ENCODE data around the gene UBC.
A peak's percentile ranks its signal among the peaks of the same experiment; 100 is the strongest.
"Not testable (repeated sequence)": the region's sequence is repeated elsewhere in the genome, so short reads cannot be mapped to it uniquely, and the experiment has no call there.

The UBC gene

GRCh38 chr12:124884587-124885438 lies 29.6 kb downstream of the UBC start:
- DNase-seq (ENCODE audit: insufficient read length, low spot score) (no peak), FAIRE-seq (peak; percentile 94)
- TF ChIP-seq TAF1 (IDR thresholded peaks at IDR 0.05; ENCODE audit: low read depth, low read length) (no peak), PAX5 (IDR thresholded peaks at IDR 0.05; ENCODE audit: insufficient read depth, low read length, severe bottlenecking) (no peak), POLR2AphosphoS5 (IDR thresholded peaks at IDR 0.05; ENCODE audit: low read depth, low read length) (no peak), POU2F2 (IDR thresholded peaks at IDR 0.05; ENCODE audit: low read depth, low read length) (no peak), POLR2A (IDR thresholded peaks at IDR 0.05; ENCODE audit: low read depth, low read length) (no peak), SPI1 (IDR thresholded peaks at IDR 0.05; ENCODE audit: low read depth, low read length) (no peak)

GRCh38 chr12:124883263-124884130 lies 31.0 kb downstream of the UBC start:
- DNase-seq (ENCODE audit: insufficient read length, low spot score) (no peak), FAIRE-seq (no peak)
- no peak for TF ChIP-seq PAX5 (IDR thresholded peaks at IDR 0.05; ENCODE audit: insufficient read depth, low read length, severe bottlenecking)
- TF ChIP-seq POLR2AphosphoS5 (IDR thresholded peaks at IDR 0.05; ENCODE audit: low read depth, low read length) = no peak
- no peak for TF ChIP-seq TAF1 (IDR thresholded peaks at IDR 0.05; ENCODE audit: low read depth, low read length)
- no peak for TF ChIP-seq SPI1 (IDR thresholded peaks at IDR 0.05; ENCODE audit: low read depth, low read length)
- no peak for TF ChIP-seq POU2F2 (IDR thresholded peaks at IDR 0.05; ENCODE audit: low read depth, low read length)
- no peak for TF ChIP-seq POLR2A (IDR thresholded peaks at IDR 0.05; ENCODE audit: low read depth, low read length)

- FAIRE-seq (no peak), DNase-seq (ENCODE audit: insufficient read length, low spot score) (no peak)
- no peak for TF ChIP-seq POLR2AphosphoS5 (IDR thresholded peaks at IDR 0.05; ENCODE audit: low read depth, low read length)
- no peak for TF ChIP-seq PAX5 (IDR thresholded peaks at IDR 0.05; ENCODE audit: insufficient read depth, low read length, severe bottlenecking)
- TF ChIP-seq TAF1 (IDR thresholded peaks at IDR 0.05; ENCODE audit: low read depth, low read length) = no peak
- TF ChIP-seq POLR2A (IDR thresholded peaks at IDR 0.05; ENCODE audit: low read depth, low read length) = no peak
- TF ChIP-seq SPI1 (IDR thresholded peaks at IDR 0.05; ENCODE audit: low read depth, low read length) = no peak
- no peak for TF ChIP-seq POU2F2 (IDR thresholded peaks at IDR 0.05; ENCODE audit: low read depth, low read length)
These were observed 33.3 kb downstream of the UBC start for GRCh38 chr12:124881123-124881522.

GRCh38 chr12:124880335-124880734 lies 34.1 kb downstream of the UBC start:
- DNase-seq (ENCODE audit: insufficient read length, low spot score); FAIRE-seq: not testable (repeated sequence)

GRCh38 chr12:124878795-124879516 lies 35.5 kb downstream of the UBC start:
- TF ChIP-seq POU2F2 (IDR thresholded peaks at IDR 0.05; ENCODE audit: low read depth, low read length) = no peak
- no peak for TF ChIP-seq SPI1 (IDR thresholded peaks at IDR 0.05; ENCODE audit: low read depth, low read length)
- TF ChIP-seq POLR2AphosphoS5 (IDR thresholded peaks at IDR 0.05; ENCODE audit: low read depth, low read length) = no peak
- no peak for TF ChIP-seq POLR2A (IDR thresholded peaks at IDR 0.05; ENCODE audit: low read depth, low read length)
- FAIRE-seq (no peak), DNase-seq (ENCODE audit: insufficient read length, low spot score) (no peak)

GRCh38 chr12:124877423-124877822 lies 37.0 kb downstream of the UBC start:
- FAIRE-seq = no peak
- no peak for DNase-seq (ENCODE audit: insufficient read length, low spot score)
- no peak for TF ChIP-seq TAF1 (IDR thresholded peaks at IDR 0.05; ENCODE audit: low read depth, low read length)
- no peak for TF ChIP-seq SPI1 (IDR thresholded peaks at IDR 0.05; ENCODE audit: low read depth, low read length)
- TF ChIP-seq POLR2A (IDR thresholded peaks at IDR 0.05; ENCODE audit: low read depth, low read length) = no peak

- TF ChIP-seq POLR2A (IDR thresholded peaks at IDR 0.05; ENCODE audit: low read depth, low read length) (no peak), POLR2AphosphoS5 (IDR thresholded peaks at IDR 0.05; ENCODE audit: low read depth, low read length) (no peak), POU2F2 (IDR thresholded peaks at IDR 0.05; ENCODE audit: low read depth, low read length) (no peak), SPI1 (IDR thresholded peaks at IDR 0.05; ENCODE audit: low read depth, low read length) (no peak), PAX5 (IDR thresholded peaks at IDR 0.05; ENCODE audit: insufficient read depth, low read length, severe bottlenecking) (no peak), TAF1 (IDR thresholded peaks at IDR 0.05; ENCODE audit: low read depth, low read length) (no peak)
- no peak for DNase-seq (ENCODE audit: insufficient read length, low spot score)
- peak; percentile 77 for FAIRE-seq
These were observed 38.3 kb downstream of the UBC start for GRCh38 chr12:124876171-124876570.

GRCh38 chr12:124875803-124876132 lies 38.7 kb downstream of the UBC start:
- TF ChIP-seq TAF1 (IDR thresholded peaks at IDR 0.05; ENCODE audit: low read depth, low read length) (no peak), POLR2A (IDR thresholded peaks at IDR 0.05; ENCODE audit: low read depth, low read length) (no peak), POU2F2 (IDR thresholded peaks at IDR 0.05; ENCODE audit: low read depth, low read length) (no peak), SPI1 (IDR thresholded peaks at IDR 0.05; ENCODE audit: low read depth, low read length) (no peak), POLR2AphosphoS5 (IDR thresholded peaks at IDR 0.05; ENCODE audit: low read depth, low read length) (no peak), PAX5 (IDR thresholded peaks at IDR 0.05; ENCODE audit: insufficient read depth, low read length, severe bottlenecking) (no peak)
- DNase-seq (ENCODE audit: insufficient read length, low spot score) = no peak
- no peak for FAIRE-seq

- DNase-seq (ENCODE audit: insufficient read length, low spot score) = no peak
- no peak for TF ChIP-seq SPI1 (IDR thresholded peaks at IDR 0.05; ENCODE audit: low read depth, low read length)
- FAIRE-seq = no peak
These were observed 39.3 kb downstream of the UBC start for GRCh38 chr12:124874988-124875802.

Measured in GM12891 (cell line).